SU-DHL-6 (cell line): Measurements from ENCODE around the gene APOL2.
"Not testable (repeated sequence)": the region's sequence is repeated elsewhere in the genome, so short reads cannot be mapped to it uniquely, and the experiment has no call there.

Source experiments
- CTCF ChIP-seq: fragments of 200-600 bp; sonication (generic); IDR thresholded peaks from one replicate; pipeline ENCODE4 v1.5.1; 2017; ENCODE audit warnings: antibody characterized with exemption, mild to moderate bottlenecking, low read length, moderate library complexity; ENCODE audit not compliant: insufficient read depth, poor library complexity, severe bottlenecking
- EZH2phosphoT487 ChIP-seq: fragments of 200-600 bp; sonication (generic), shearing (Covaris generic); conservative IDR thresholded peaks from 2 replicates; pipeline ENCODE4 v1.6.1; 2018; ENCODE audit warnings: mild to moderate bottlenecking, antibody characterized with exemption, low read length, moderate library complexity, mixed read lengths

DNA sequence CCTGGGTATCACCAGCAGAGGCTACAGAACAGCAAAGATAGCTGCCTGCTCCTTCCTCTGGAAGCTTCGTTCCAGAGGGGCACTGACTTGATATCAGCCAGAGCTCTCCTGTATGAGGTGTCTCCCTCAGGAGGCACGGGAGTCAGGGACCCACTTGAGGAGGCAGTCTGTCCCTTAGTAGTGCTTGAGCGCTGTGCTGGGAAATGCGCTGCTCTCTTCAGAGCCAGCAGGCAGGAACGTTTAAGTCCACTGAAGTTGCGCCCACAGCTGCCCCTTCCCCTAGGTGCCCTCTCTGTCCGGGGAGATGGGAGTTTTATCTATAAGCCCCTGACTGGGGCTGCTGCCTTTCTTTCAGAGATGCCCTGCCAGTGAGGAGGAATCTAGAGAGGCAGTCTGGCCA lies 31.9 kb upstream of the APOL2 start:
- not testable (repeated sequence) for TF ChIP-seq CTCF, EZH2phosphoT487
